NCI-H510A (cell line): ENCODE data around the gene PTPRT.
A peak's percentile ranks its signal among the peaks of the same experiment; 100 is the strongest.

Experiments
- DNase-seq: peaks from one replicate; lab custom pipeline; 2025; lab: John Stamatoyannopoulos, UW

PTPRT gene

DNA sequence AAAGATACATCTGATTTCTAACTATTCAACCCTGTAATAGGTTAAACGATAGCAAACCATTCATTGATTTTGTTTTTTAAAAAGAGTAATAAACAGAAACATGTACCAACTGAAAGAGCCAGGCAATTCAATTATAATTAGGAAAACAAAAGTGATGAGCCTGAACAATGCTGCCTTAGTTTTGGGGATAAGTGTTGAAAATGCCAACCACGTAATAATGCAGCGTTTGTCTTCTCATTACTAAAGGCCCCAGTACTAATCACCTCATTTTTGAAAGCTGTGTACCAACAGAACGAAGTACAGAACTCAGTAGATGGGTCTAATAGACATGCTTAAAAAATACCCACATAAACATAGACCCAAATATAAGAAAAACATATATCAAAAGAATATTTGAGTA is 907.9 kb downstream of the PTPRT start:
- DNase-seq, result no peak

DNA sequence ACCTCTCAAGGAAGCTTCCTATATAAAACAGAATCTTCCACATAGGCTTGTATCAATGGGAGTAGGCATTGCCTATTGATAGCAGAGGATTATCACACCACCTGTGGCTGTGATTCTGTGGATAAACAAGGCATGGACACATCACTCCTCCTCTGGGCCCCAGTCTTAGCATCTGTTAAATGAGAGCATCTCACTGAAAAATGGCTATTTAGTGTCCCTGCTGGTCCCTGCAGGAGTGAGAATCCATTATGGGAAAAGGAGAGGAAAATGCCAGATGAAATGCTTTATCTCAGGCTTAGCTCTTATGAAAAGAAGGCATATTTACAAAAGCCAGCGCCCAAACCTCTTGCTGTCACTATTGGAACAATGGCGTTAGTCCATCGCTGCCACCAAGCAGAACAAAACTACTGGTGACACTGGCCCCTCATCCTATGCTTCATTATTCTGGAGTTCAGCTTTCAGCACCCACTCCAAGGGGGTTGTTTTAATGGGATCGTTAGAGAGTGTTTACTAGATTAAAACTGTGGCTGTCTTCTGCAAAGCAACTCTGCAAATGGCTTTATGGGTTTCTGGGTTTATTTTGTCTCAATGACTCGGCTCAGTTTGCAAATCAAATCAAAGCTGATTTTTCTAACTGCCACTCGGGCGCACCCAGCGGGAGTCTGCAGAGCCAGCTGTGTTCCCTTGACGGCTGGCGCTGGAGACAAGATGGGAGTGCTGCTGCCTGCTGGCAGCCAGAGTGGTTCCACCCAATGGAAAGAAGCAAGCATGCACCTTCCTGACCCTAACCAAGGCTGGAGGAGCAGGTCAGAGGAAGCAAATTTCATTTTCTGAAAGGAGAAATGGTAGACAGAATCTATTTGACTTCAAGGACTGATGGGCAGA is 912.7 kb downstream of the PTPRT start:
- DNase-seq, result peak; percentile 69

DNA sequence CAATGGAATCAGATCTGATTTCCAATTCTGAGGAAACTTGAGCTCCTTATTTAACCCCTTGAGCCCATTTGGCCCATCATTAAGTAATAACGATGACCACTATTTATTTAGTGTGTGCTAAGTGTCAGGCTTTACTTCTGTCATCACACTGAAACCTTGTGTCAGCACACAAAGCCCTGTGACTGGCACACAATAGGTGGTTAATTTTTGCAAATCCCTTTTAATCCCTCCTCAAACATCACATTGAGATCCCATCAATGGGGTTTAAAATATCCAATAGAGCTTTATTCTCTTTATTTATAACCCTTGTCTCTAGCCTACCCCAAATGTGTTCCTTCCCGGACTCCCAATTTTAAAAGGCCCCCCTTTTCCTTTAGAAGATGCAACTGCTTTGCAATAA is 914.7 kb downstream of the PTPRT start:
- no peak for DNase-seq

GRCh38 chr20:42272516-42272915 is 917.2 kb downstream of the PTPRT start:
- DNase-seq, result no peak

DNA sequence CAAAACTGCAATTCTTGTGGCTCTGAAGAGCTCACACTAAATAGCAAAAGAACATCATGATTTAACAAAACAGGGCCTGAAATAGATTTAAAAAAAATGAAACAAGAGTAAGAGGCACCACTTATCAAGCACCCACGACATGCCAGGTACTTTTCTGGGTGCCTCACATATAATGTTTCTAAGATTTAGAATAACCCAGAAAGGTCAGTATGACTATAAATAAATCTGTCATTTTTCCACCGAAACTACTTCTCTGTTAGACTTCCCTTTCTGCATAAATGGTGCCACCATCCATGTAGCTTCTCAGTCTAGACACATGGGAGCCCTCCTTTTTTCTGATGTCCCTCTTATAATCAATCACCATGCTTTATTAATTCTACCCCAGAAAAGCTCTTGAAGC is 919.2 kb downstream of the PTPRT start:
- DNase-seq, result no peak

GRCh38 chr20:42267793-42268384 is 921.8 kb downstream of the PTPRT start:
- no peak for DNase-seq

- DNase-seq, result no peak
Observed at GRCh38 chr20:42261766-42262270, 927.9 kb downstream of the PTPRT start.

DNA sequence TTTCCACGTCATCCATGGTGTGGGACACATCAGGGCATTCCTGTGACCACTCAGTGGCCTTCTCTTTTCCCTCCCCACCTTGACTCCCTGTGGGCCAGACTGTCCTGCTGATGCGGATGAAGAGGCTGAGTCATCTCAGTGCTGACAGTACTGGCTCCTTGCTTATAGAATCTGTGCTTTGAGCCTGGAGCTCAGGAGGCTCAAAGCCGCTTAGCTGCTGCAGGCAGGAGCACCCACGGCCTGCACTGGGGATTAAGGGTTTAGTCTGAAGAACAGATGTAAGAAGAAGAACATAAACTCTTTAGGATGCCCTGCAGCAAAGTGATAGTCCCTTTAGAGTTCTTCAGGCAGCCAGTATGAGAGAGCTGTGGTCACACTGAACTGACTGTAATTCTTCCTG is 929.5 kb downstream of the PTPRT start:
- DNase-seq, result no peak

DNA sequence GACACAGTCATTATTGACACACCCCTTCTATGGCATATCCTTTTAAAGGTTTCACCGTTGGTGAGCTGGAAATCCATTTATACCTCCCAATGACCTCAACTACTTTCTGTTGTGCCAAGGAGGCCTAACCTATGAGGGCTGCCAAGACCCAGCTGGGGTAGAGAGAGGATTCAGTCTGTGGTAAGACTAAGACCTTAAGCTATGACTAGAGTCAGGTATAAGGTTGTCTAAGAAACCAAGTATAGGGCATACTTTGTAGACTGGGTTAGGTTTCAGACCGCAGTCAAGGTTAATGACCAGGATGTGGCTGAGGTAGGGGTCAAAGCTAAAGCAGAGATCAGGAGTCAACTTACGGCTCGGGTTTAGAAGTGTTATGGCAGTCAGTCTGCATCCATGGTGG is 930.3 kb downstream of the PTPRT start:
- DNase-seq, result no peak

DNA sequence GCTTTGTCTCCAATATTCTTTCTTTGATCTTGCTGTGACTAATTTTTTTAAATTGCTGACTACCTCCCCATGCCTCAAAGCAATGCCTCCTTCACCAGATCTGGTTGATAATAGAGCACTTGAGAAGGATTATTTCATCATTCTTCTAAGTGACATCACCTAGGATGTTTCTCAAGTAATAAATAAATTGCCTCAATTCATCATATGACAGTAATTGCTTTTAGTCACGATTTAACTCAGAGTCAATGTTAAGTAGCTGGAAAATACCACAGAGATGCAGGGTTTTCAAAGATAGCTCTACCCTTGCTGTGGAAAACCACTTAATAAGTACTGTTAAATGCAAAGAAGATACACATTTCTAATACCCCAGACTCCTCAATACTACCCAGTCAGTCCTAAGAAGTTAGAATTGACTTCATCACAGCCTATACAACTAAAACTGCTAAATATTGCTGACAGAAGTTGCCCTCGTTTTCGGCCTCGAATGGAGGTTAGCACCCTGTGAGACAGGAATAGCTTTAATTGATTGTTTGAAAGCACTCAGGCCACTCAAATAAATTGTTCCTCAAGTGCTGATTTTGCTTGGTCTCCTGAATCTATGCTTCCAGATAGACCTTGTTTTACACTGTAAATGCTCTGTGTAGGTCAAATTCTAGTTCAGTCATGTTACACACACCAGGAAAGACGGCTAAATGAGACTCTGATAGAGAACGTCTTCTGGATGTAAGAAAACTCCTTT is 931.0 kb downstream of the PTPRT start:
- DNase-seq, result no peak

DNA sequence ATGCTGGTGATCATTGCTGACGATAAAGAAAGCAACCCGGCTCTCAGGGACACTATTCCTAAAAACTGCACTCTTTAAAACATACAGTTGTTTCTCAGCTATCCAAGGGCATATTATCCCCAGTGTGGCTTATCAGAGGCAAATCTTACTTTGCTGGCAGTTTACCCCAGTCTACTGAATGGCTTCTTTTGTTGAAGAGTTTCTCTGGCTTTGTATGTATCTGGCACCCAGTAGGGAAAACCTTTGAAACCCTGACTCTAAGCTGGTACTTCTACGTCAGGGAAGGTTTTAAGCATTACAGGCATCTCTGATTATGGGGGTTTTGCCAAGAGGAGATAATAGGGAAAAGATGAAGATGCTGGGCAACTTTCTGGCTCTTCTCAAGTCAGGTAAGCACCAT is 933.9 kb downstream of the PTPRT start:
- no peak for DNase-seq

GRCh38 chr20:42254673-42255072 is 935.0 kb downstream of the PTPRT start:
- no peak for DNase-seq

- no peak for DNase-seq
Observed at GRCh38 chr20:42252116-42252515, 937.6 kb downstream of the PTPRT start.

- peak; percentile 61 for DNase-seq
Observed at GRCh38 chr20:42218621-42219374, 970.9 kb downstream of the PTPRT start.

DNA sequence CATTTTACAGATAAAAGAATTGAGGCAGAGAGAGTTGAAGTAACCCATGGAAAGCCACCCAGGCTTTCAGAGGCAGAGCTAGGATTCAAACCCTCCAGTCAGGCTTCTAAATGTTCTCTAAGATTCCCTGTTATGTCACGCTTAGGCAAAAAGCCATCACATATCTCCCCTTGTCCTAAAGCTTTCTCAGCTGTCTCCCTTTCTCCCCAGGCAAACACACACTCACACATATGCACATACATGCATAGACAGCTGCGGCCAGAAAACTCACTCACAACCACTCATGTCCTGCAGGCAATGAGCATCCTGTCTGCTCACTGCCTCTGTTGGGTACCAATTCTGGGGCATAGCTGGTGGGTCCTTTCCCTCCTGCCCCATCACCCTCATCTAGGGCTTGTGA is 975.6 kb downstream of the PTPRT start:
- DNase-seq, result no peak

GRCh38 chr20:42212391-42212790 is 977.3 kb downstream of the PTPRT start:
- DNase-seq, result no peak

DNA sequence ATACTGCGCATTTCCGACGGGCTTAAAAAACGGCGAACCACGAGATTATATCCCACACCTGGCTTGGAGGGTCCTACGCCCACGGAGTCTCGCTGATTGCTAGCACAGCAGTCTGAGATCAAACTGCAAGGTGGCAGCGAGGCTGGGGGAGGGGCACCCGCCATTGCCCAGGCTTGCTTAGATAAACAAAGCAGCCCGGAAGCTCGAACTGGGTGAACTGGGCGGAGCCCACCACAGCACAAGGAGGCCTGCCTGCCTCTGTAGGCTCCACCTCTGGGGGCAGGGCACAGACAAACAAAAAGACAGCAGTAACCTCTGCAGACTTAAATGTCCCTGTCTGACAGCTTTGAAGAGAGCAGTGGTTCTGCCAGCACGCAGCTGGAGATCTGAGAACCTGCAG is 983.1 kb downstream of the PTPRT start:
- DNase-seq, result peak; percentile 25

- no peak for DNase-seq
Observed at GRCh38 chr20:42204109-42204660, 985.5 kb downstream of the PTPRT start.

GRCh38 chr20:42197599-42197998 is 992.1 kb downstream of the PTPRT start:
- no peak for DNase-seq

DNA sequence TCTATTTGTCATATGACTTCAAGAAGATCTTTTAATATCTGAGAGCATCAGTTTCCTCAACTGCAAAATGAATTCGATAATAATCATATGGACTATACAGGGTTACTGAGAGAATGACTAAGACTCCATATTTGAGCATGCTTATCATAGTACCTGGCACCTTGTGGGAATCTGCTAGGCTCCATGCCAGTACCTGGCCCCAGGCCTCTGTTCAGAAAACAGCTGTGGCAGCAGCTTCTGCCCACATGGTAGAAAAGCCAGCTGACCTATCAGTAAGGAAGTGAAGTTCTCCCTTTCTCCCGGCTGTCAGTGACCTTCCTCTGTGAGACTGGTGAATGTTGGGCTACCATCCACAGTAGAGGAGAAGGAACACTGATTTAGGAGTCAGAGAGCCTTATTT is 996.6 kb downstream of the PTPRT start:
- no peak for DNase-seq

DNA sequence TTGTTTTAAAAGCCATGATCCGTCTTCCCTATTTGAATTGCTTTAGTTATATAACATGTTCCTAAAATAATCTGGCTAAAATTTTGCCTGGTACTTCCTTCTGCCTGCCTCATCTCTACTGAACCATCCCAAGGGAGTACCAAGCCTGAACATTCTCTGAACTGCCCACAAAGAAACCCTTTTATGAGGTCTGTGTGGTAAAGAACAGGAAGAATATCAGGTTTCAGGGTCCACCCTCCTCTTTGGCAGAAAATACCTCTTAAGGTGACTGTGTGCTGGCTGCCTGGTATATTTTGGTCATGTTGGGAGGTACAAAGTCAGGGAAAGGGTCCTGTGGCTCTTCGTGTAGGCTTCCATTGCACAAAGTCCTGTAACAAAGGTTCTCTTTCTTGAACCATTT is 997.4 kb downstream of the PTPRT start:
- DNase-seq, result no peak
